H1 (cell line): ENCODE measurements around the gene NBEA.

Source experiments
- CHD2 ChIP-seq: IDR thresholded peaks from 2 replicates; pipeline ENCODE4 v1.6.1; 2012; ENCODE audit warnings: low read length, improper control_type of control experiment
- SIX5 ChIP-seq: IDR thresholded peaks from 2 replicates; pipeline ENCODE4 v1.6.1; 2011; ENCODE audit warnings: mild to moderate bottlenecking, low read depth, low read length

GRCh38 chr13:35593651-35594050 is 651.6 kb downstream of the NBEA start:
- TF ChIP-seq CHD2 (no peak), SIX5 (no peak)
